Endothelial cell of umbilical vein (primary cell): ENCODE data around the gene TSPAN18. TPM values are rescaled to one million over a fixed set of nuclear protein-coding genes. Genes with fewer than 3 reads are reported as not detected.

Experiments
- BruUV-seq: library from RNA; stranded (reverse); fragments of 400-500 nt; replicated peaks from 2 replicates; lab custom pipeline; 2021; lab: Mats Ljungman, UMichigan
- CTCF ChIA-PET: fragments of 300-600, 350-600 bp; sonication (Branson Sonifier 250); formaldehyde crosslinking; loops from one replicate; lab custom pipeline; 2021; ENCODE audit warnings: antibody characterized with exemption, inconsistent platforms; lab: Charles Lee
- POLR2A ChIA-PET: fragments of 300-600, 350-600 bp; sonication (Branson Sonifier 250); formaldehyde crosslinking; loops from one replicate; lab custom pipeline; 2021; ENCODE audit warnings: antibody characterized with exemption, inconsistent platforms; lab: Charles Lee
- DNase-seq: peaks from one replicate; pipeline ENCODE4 v3.0.0-alpha.2; 2011; ENCODE audit warnings: low read depth, low spot score
- FAIRE-seq: peaks from 2 replicates; lab custom pipeline; 2011; peaks lifted over from hg19 to GRCh38; lab: Jason Lieb, UNC
- H2AFZ ChIP-seq: 2 replicates; pipeline ENCODE4 v1.6.0; 2012; ENCODE audit warnings: low read depth, low read length, control low read depth, inconsistent platforms
- H3K27ac ChIP-seq: 2 replicates; pipeline ENCODE4 v1.5.1; 2011; ENCODE audit warnings: low read depth, mild to moderate bottlenecking, control low read depth, low read length, moderate library complexity; ENCODE audit not compliant: insufficient read depth
- H3K27me3 ChIP-seq, 2 experiments: 2 replicates each; pipeline versions ENCODE4 v1.6.0 to v1.6.1; 2011; ENCODE audit warnings: low read length in 2 of 2, mixed read lengths in 1 of 2; ENCODE audit not compliant: control insufficient read depth in 2 of 2, insufficient read depth in 2 of 2
- H3K36me3 ChIP-seq, 2 experiments: 2 replicates in 1 of 2; 3 replicates in 1 of 2; pipeline ENCODE4 v1.5.1; 2011; ENCODE audit warnings: low read length in 2 of 2, mild to moderate bottlenecking in 1 of 2, moderate library complexity in 1 of 2; ENCODE audit not compliant: control insufficient read depth in 2 of 2, insufficient read depth in 2 of 2; ENCODE audit errors: extremely low read depth in 1 of 2
- H3K4me1 ChIP-seq: 3 replicates; pipeline ENCODE4 v1.5.1; 2011; ENCODE audit warnings: mild to moderate bottlenecking, low read length; ENCODE audit not compliant: control insufficient read depth, insufficient read depth; ENCODE audit errors: extremely low read depth
- H3K4me2 ChIP-seq: 2 replicates; pipeline ENCODE4 v1.6.1; 2011; ENCODE audit warnings: low read length, control low read depth, mixed read lengths; ENCODE audit not compliant: insufficient read depth
- H3K4me3 ChIP-seq, 3 experiments: fragments of 200-600 bp in 1 of 3; sonication (generic), shearing (Covaris generic) in 1 of 3; replicated peaks in 1 of 3; 2 replicates each; pipeline ENCODE4 v1.5.1; 2011 to 2016; ENCODE audit warnings: control low read depth in 3 of 3, low read length in 3 of 3, mild to moderate bottlenecking in 2 of 3, inconsistent platforms in 1 of 3, low read depth in 1 of 3, moderate library complexity in 1 of 3; ENCODE audit not compliant: insufficient read depth in 1 of 3
- H3K79me2 ChIP-seq: 2 replicates; pipeline ENCODE4 v1.6.0; 2012; ENCODE audit warnings: low read length, inconsistent platforms; ENCODE audit not compliant: control insufficient read depth, insufficient read depth
- H3K9ac ChIP-seq: replicated peaks from 2 replicates; pipeline ENCODE3; 2011; ENCODE audit warnings: low read length, control low read depth; ENCODE audit not compliant: insufficient read depth; ENCODE audit errors: extremely low read depth
- H3K9me1 ChIP-seq: replicated peaks from 3 replicates; pipeline ENCODE4 v1.6.0; 2011; ENCODE audit warnings: mild to moderate bottlenecking, low read length; ENCODE audit not compliant: control insufficient read depth, insufficient read depth; ENCODE audit errors: extremely low read depth
- H3K9me3 ChIP-seq: replicated peaks from 2 replicates; pipeline ENCODE4 v1.5.1; 2012; ENCODE audit warnings: low read length, inconsistent platforms; ENCODE audit not compliant: control insufficient read depth, insufficient read depth
- H4K20me1 ChIP-seq: replicated peaks from 2 replicates; pipeline ENCODE3; 2011; ENCODE audit warnings: mild to moderate bottlenecking, low read length; ENCODE audit not compliant: control insufficient read depth, insufficient read depth; ENCODE audit errors: extremely low read depth
- FOS ChIP-seq: IDR thresholded peaks from 2 replicates; pipeline ENCODE4 v1.6.1; 2011; ENCODE audit warnings: mild to moderate bottlenecking, low read length, moderate library complexity, borderline replicate concordance; ENCODE audit not compliant: insufficient read depth
- GATA2 ChIP-seq: IDR thresholded peaks from 2 replicates; pipeline ENCODE4 v1.7.0; 2011; ENCODE audit warnings: low read depth, mild to moderate bottlenecking, moderate library complexity, mixed read lengths, low read length; ENCODE audit not compliant: insufficient read length, insufficient read depth
- JUN ChIP-seq: IDR thresholded peaks from 2 replicates; pipeline ENCODE4 v1.6.1; 2011; ENCODE audit warnings: borderline replicate concordance, low read depth; ENCODE audit not compliant: insufficient read length, insufficient read depth
- POLR2AphosphoS5 ChIP-seq: IDR thresholded peaks from 2 replicates; pipeline ENCODE4 v1.6.1; 2012; ENCODE audit warnings: low read depth, mild to moderate bottlenecking, control low read depth, low read length, moderate library complexity; ENCODE audit not compliant: insufficient read depth
- dilution Hi-C: fragments of 300-500 bp; cut with MboI; formaldehyde crosslinking; loops from one replicate; pipeline ENCODE4 v1.15.0; 2019; ENCODE audit warnings: low sequenced_read_pairs; ENCODE audit not compliant: extremely low pct_ligation_motif_present
- intact Hi-C: fragments of 100-400 bp; cut with micrococcal nuclease; formaldehyde crosslinking; loops from one replicate; pipeline ENCODE4 v1.10.0; 2022
- polyA plus RNA-seq, 4 experiments: library from polyadenylated mRNA; depleted of rRNA in 3 of 4; stranded (reverse) in 3 of 4; unstranded in 1 of 4; fragments of >200 nt; gene quantifications; 2 replicates each; pipeline versions ENCODE4 v1.2.1 to v1.2.3, GENCODE V29; 2011 to 2012; ENCODE audit warnings: missing spikeins in 1 of 4
- total RNA-seq: library from RNA; stranded (reverse); gene quantifications from 2 replicates; pipeline ENCODE4 v1.2.3, GENCODE V29; 2021
- TF ChIP-seq, protein P1 (sequence below): IDR thresholded peaks from 2 replicates; pipeline ENCODE4 v1.6.1; 2011; ENCODE audit not compliant: insufficient read depth, insufficient read length

Gene TSPAN18
- total and polyA plus RNA-seq, 2 donors (not counting 3 experiments of a cell fraction or from before 2014, with no cell fraction given), result 32.2 to 118 TPM

DNA sequence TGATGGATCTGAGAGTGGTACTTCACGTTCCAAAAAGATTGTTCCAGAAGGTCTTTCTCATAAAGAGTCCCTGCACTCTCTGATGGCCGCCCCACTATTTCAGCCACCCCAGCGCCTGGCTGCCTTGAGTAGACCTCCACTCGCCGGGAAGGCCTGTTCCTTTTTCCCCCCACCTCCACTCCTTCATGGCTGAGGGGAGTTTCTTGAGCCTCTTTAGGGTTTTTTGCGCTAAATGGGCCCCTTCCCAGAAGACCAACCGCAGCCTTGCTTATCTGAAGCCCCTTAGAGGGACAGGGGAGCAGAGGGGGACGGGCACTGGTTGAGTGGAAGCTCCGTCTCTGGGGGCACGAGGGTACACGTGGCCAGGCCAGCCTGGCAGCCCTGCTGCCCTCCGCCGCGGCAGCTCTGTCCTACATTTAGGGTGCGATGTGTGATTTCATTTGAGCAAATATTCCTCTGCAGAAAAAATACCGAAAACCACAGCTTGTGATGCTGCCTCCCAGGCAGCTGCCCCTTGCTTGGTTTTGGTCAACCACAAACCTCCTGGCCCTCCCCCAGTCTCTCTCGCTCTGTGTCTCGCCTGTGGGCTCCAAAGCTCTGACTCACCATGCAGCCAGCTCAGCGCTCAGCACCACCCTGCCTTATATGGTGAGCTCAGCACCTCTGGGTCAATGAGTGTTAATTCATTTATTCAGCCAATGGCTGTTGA, 135.2 kb downstream of the TSPAN18 start:
- POLR2A ChIA-PET, result no interaction called here
- Histone ChIP-seq H4K20me1 (no peaks in the 10 kb centered on the region), H2AFZ (peak overlapping the region; percentile 5), H3K9me1 (no peaks in the 10 kb centered on the region), H3K4me2 (no peak overlapping the region), H3K9me3 (no peaks in the 10 kb centered on the region), H3K9ac (peak overlapping the region; percentile 28), H3K36me3 (no peaks in the 10 kb centered on the region), H3K27me3 (no peaks in the 10 kb centered on the region), H3K27ac (peak overlapping the region; percentile 68), H3K4me3 (no peak overlapping the region), H3K4me1 (peaks cover 14% of the 10 kb centered on the region), H3K79me2 (no peaks in the 10 kb centered on the region)
- FAIRE-seq (peak; percentile 99), DNase-seq (peak; percentile 79)
- CTCF ChIA-PET, result interaction anchor here (0.6 to 2.3 kb wide), 7 partner anchors 15 to 240 kb away, joined by 3 to 8 read pairs (median 5); no protein-coding TSS in a partner anchor
- TSS peak; percentile 76 for BruUV-seq
- TF ChIP-seq, protein P1, sequence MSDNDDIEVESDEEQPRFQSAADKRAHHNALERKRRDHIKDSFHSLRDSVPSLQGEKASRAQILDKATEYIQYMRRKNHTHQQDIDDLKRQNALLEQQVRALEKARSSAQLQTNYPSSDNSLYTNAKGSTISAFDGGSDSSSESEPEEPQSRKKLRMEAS, result no peak
- TF ChIP-seq GATA2 (no peak), POLR2AphosphoS5 (peak; percentile 61), FOS (peak; percentile 90), JUN (peak; percentile 66)
- intact Hi-C loops, result loop anchor here (5.0 kb wide), 1 partner anchor 75 kb away; no protein-coding TSS in a partner anchor
- dilution Hi-C loops, result no loop called here
